ENCODE results near the gene PFDN6. TPM values are rescaled to one million over a fixed set of nuclear protein-coding genes. Genes with fewer than 3 reads are reported as not detected.

The PFDN6 gene
- total and polyA plus RNA-seq, 2 of the 13 experiments (the other 11 are each of a cell fraction or from before 2014, with no cell fraction given): 75.5 to 87.0 TPM

DNA sequence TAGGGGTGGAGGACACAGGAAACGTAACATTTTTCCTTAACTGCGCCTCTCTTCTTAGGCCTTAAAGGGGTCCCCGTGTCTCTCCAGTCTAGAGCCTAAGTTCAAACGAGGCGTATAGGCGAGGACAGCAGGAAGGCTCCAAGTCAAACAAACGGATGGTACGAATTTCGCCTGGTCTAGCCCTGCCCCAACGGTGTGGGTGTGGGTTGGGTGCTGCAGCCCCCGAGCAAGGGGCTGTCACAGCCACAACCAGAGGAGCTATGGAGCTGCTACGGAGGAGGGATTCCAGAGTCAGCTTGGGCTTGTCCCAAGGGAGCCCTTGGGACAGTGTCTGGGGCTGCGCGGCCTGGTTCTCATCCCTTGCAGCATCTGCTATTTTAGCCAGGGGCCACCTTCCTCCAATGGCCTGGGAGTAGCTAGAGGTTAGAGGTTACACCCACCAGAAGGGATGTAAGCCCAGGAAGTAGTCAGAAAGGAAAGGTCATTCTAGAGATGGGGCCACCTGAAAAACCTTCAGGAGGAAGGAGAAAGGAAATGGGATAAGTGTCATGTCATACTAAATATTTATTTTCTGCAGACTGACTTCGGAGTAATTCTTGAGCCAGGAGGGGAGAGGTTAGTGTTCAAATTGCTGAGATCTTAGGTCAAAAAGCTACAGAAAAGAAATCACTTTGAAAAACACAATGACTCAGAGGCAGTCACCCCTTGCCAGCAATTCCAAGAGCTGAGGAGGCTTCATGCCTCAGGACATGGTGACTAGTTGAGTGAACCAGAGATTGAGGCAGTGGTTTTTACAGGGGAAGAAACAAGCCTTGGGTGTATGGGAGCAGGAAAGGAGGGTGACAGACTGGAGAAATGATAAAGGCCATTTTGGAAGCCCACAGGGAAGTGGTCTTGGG lies 39.4 kb upstream of the PFDN6 start (continued):
- TF ChIP-seq CBFB (CRISPR knock-in tag; IDR thresholded peaks at IDR 0.05) (no peak), ESRRA (CRISPR knock-in tag; IDR thresholded peaks at IDR 0.05; ENCODE audit: low read depth) (no peak), ZNF326 (CRISPR knock-in tag; IDR thresholded peaks at IDR 0.05; ENCODE audit: borderline replicate concordance) (0 out of 2 replicates have a peak, but pooled peaks have one; percentile 10), ZNF256 (CRISPR knock-in tag; conservative IDR thresholded peaks at IDR 0.05) (0 out of 2 replicates have a peak, but pooled peaks have one; percentile 80), CENPX (CRISPR knock-in tag; IDR thresholded peaks at IDR 0.05) (no peak), ARNT2 (CRISPR knock-in tag; IDR thresholded peaks at IDR 0.05; ENCODE audit: low read depth) (no peak), ZNF737 (CRISPR knock-in tag; IDR thresholded peaks at IDR 0.05; ENCODE audit: borderline replicate concordance) (0 out of 2 replicates have a peak, but pooled peaks have one; percentile 68), CAMTA2 (CRISPR knock-in tag; IDR thresholded peaks at IDR 0.05; ENCODE audit: borderline replicate concordance) (0 out of 2 replicates have a peak, but pooled peaks have one; percentile 33), TGIF2 (CRISPR knock-in tag; IDR thresholded peaks at IDR 0.05) (no peak), ZNF274 (CRISPR knock-in tag; IDR thresholded peaks at IDR 0.05) (peak; percentile 48; the same call in 1 of the 2 replicates), ZNF563 (CRISPR knock-in tag; IDR thresholded peaks at IDR 0.05) (0 out of 2 replicates have a peak, but pooled peaks have one; percentile 15), ZBTB7A (CRISPR knock-in tag; IDR thresholded peaks at IDR 0.05) (0 out of 2 replicates have a peak, but pooled peaks have one; percentile 65), ARHGAP35 (CRISPR knock-in tag; IDR thresholded peaks at IDR 0.05; ENCODE audit: borderline replicate concordance) (peak; percentile 45; the same call in 1 of the 2 replicates)
- TF ChIP-seq, protein P1, sequence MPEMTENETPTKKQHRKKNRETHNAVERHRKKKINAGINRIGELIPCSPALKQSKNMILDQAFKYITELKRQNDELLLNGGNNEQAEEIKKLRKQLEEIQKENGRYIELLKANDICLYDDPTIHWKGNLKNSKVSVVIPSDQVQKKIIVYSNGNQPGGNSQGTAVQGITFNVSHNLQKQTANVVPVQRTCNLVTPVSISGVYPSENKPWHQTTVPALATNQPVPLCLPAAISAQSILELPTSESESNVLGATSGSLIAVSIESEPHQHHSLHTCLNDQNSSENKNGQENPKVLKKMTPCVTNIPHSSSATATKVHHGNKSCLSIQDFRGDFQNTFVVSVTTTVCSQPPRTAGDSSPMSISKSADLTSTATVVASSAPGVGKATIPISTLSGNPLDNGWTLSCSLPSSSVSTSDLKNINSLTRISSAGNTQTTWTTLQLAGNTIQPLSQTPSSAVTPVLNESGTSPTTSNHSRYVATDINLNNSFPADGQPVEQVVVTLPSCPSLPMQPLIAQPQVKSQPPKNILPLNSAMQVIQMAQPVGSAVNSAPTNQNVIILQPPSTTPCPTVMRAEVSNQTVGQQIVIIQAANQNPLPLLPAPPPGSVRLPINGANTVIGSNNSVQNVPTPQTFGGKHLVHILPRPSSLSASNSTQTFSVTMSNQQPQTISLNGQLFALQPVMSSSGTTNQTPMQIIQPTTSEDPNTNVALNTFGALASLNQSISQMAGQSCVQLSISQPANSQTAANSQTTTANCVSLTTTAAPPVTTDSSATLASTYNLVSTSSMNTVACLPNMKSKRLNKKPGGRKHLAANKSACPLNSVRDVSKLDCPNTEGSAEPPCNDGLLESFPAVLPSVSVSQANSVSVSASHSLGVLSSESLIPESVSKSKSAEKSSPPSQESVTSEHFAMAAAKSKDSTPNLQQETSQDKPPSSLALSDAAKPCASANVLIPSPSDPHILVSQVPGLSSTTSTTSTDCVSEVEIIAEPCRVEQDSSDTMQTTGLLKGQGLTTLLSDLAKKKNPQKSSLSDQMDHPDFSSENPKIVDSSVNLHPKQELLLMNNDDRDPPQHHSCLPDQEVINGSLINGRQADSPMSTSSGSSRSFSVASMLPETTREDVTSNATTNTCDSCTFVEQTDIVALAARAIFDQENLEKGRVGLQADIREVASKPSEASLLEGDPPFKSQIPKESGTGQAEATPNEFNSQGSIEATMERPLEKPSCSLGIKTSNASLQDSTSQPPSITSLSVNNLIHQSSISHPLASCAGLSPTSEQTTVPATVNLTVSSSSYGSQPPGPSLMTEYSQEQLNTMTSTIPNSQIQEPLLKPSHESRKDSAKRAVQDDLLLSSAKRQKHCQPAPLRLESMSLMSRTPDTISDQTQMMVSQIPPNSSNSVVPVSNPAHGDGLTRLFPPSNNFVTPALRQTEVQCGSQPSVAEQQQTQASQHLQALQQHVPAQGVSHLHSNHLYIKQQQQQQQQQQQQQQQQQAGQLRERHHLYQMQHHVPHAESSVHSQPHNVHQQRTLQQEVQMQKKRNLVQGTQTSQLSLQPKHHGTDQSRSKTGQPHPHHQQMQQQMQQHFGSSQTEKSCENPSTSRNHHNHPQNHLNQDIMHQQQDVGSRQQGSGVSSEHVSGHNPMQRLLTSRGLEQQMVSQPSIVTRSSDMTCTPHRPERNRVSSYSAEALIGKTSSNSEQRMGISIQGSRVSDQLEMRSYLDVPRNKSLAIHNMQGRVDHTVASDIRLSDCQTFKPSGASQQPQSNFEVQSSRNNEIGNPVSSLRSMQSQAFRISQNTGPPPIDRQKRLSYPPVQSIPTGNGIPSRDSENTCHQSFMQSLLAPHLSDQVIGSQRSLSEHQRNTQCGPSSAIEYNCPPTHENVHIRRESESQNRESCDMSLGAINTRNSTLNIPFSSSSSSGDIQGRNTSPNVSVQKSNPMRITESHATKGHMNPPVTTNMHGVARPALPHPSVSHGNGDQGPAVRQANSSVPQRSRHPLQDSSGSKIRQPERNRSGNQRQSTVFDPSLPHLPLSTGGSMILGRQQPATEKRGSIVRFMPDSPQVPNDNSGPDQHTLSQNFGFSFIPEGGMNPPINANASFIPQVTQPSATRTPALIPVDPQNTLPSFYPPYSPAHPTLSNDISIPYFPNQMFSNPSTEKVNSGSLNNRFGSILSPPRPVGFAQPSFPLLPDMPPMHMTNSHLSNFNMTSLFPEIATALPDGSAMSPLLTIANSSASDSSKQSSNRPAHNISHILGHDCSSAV (CRISPR knock-in tag; IDR thresholded peaks at IDR 0.05; ENCODE audit: borderline replicate concordance): 0 out of 2 replicates have a peak, but pooled peaks have one; percentile 39
- TF ChIP-seq, protein P2, sequence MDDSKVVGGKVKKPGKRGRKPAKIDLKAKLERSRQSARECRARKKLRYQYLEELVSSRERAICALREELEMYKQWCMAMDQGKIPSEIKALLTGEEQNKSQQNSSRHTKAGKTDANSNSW (CRISPR knock-in tag; IDR thresholded peaks at IDR 0.05; ENCODE audit: borderline replicate concordance): 0 out of 2 replicates have a peak, but pooled peaks have one; percentile 81
- TF ChIP-seq, protein P3, sequence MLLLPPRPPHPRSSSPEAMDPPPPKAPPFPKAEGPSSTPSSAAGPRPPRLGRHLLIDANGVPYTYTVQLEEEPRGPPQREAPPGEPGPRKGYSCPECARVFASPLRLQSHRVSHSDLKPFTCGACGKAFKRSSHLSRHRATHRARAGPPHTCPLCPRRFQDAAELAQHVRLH (CRISPR knock-in tag; IDR thresholded peaks at IDR 0.05; ENCODE audit: borderline replicate concordance, low read depth): 0 out of 2 replicates have a peak, but pooled peaks have one; percentile 24
